Stimulated activated CD4-positive, alpha-beta T cell treated with anti-CD3 and anti-CD28 coated beads, Interleukin-4, amount 100 ng/mL, for 1 hour (primary cell): ENCODE results near the gene MSANTD7.
A peak's percentile ranks its signal among the peaks of the same experiment; 100 is the strongest.
"Not testable (repeated sequence)": the region's sequence is repeated elsewhere in the genome, so short reads cannot be mapped to it uniquely, and the experiment has no call there.

ENCODE experiments used
- DNase-seq: peaks from one replicate; pipeline ENCODE4 v3.0.0-alpha.2; 2020

The MSANTD7 gene, protein sequence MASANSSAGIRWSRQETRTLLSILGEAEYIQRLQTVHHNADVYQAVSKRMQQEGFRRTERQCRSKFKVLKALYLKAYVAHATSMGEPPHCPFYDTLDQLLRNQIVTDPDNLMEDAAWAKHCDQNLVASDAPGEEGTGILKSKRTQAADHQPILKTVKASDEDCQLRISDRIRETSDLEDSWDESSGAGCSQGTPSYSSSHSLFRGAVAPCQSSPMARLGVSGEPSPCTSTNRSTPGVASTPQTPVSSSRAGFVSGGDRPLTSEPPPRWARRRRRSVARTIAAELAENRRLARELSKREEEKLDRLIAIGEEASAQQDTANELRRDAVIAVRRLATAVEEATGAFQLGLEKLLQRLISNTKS

DNA sequence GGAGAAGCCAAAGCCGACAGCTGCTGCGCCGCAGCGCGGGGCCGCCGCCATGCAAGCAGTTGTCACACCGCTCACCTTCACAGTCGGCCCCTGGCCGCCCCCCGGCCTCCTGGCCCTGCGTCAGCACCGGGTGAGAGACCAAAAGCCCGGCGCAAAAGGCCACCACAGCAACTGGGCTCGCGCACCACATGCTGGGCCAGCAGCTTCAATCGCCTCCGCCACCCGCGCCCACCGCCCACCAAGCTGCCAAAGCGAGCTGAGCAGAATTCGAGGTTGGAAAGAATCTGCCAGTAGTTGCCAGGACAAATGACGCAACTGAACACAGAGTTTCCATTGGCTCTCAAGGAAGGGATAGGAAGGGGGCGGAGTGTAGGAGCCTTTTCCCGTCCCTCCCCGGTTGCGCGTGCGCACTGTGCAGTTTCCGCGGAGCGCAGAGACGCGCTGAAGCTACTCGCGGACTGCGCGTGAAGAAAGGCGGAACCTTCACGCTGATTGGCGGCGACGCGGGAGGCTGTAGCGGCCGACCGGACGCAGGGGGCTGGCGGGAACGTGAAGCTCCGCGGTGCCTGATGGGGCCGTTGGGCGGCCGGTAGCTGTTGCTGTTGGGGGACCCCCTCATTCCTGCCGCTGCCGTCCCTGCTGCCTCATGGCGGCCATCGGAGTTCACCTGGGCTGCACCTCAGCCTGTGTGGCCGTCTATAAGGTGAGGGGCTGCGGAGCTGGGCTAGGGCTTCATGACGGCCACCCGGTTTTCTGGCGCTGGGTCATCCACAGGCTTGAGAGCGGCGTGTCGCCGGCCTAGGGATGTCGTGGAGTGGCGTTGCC lies at the start of gene MSANTD7, which contains the start of the genes CDNF and HSPA14:
MSANTD7 (plus strand) TSS at position 550 of the 825 bp plus-strand sequence. CDS start 3,979 bp downstream, outside the sequence.
CDNF (minus strand) TSS at position 281 of the 825 bp plus-strand sequence; CDS start at position 190, 91 bp downstream.
HSPA14 (plus strand) TSS at position 550 of the 825 bp plus-strand sequence; CDS start at position 647, 97 bp downstream.
- DNase-seq: peak; percentile 99

DNA sequence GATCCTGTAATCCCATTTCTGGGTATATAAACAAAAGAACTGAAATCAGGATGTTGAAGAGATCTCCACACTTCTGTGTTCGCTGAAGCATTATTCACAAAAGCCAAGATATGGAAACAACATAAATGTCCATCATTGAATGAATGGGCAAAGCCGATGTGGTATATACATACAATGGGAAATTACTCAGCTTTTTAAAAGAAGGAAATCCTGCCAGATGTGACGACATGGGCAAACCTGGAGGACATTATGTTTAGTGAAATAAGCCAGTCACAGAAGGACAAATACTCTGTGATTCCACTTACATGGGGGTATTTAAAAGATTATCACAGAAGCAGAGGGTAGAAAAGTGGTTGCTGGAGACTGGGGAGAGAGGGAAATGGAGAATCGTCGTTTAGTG lies 39.5 kb upstream of the MSANTD7 start:
- no peak for DNase-seq

- DNase-seq: no peak
Observed at GRCh38 chr10:14800397-14800796, 37.7 kb upstream of the MSANTD7 start.

DNA sequence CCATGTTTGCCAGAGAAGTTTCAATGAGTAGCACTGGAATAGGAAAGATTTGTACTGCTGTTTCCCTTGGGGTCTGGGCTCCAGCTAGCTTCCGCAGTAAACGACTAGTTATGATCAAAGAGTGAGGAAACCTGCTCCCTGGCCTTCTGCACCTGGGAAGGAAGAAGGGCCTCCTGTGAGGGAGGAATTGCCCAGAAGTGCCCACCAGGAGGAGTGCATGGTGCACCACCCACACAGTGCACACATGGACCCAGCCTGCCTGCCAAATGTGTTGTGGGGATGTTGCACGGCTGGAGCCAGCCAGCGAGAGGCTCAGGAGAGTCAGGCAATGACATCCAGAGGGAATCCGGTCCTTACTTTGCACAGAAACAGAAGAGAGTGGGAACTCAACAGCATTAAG lies 36.4 kb upstream of the MSANTD7 start:
- no peak for DNase-seq

DNA sequence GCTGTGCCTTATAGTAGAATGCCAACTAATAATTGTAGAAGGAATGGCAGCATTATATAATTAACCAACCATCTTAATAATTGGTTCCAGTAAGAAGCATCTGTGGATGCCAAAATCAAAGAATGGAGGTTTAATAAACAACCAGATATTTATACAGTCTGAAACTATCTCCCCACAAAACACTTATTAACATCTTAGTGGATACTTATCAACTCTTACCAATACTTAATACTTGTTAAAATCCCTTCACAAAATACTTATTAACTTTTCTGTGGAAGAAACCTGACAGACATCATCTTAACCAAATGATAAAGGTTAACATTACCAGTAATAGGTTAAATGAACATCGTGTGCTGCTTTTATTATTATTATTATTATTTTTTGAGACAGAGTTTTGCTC lies 34.3 kb upstream of the MSANTD7 start:
- DNase-seq: no peak

DNA sequence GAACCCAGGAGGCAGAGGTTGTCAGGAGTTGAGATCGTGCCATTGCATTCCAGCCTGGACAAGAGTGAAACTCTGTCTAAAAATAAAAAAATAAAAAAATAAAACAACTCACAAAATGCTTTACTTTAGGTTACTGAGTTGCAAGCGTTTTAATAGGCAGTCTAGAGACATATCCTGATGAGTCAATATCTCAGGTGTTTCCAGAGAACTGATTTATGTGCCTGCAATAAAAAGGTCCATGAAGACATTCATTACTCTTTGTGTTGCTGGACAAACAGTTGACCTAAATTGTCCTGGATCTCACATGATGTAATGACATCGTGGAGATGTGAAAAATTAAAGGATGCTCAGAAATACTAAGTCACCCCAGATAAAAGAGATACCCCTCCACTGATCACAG lies 31.8 kb upstream of the MSANTD7 start:
- no peak for DNase-seq

DNA sequence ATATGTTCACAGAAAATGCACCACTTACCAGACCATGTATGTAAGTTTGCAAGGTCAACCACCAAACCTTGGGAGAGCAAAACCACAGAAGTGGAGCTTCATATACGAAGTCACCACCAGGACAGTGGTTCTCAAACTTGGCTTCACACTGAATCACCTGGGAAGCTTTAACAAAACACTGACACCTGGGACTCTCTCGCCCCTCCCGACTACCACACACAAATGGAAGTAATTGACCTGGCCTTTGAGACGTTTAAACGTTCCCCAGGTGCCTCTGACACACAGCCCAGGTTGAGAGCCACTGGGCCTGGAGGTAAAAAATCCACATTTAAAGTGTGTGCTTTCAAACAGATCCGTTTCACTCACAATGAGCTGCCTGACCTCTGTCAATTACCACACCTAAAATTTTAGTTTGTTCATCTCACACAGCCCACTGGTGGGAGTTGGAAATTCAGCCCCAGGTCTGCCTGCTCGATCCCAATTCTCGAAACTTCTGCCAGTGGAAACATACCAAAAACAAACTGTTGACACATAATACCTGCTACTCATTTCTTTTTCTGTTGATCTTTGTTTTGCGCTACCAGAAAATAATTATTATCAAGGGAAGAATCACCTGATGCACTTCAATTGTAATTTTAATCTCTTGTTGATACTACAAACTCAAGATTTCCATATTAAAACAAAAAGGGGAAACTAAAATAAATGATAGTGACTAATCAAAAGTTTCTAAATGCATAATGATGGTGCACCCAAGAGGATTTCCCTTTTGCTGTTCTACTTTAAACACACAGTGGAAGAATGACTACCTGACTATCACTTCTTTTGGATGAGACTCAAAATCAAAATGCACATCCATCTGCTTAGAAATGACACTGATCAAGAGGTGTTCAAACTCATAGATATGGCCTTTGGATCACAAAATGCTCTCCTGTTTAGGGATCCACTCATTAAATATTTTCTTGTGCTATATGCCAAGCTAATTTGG lies 26.8 kb upstream of the MSANTD7 start:
- no peak for DNase-seq

- DNase-seq: no peak
Observed at GRCh38 chr10:14812271-14812670, 25.8 kb upstream of the MSANTD7 start.

- DNase-seq: no peak
Observed at GRCh38 chr10:14815681-14816080, 22.4 kb upstream of the MSANTD7 start.

DNA sequence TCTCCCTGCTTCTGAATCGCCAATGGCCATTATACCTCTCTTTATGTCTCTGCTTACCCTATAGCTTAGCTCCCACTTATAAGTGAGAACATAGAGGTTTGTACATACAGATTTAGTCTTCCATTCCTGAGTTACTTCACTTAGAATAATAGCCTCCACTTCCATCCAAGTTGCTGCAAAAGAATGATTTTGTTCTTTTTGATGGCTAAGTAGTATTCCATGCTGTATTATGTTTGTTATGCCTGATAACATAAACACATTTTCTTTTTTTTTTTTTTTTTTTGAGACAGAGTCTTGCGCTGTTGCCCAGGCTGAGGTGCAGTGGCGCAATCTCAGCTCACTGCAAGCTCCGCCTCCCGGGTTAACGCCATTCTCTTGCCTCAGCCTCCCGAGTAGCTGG lies 21.4 kb upstream of the MSANTD7 start:
- not testable (repeated sequence) for DNase-seq

DNA sequence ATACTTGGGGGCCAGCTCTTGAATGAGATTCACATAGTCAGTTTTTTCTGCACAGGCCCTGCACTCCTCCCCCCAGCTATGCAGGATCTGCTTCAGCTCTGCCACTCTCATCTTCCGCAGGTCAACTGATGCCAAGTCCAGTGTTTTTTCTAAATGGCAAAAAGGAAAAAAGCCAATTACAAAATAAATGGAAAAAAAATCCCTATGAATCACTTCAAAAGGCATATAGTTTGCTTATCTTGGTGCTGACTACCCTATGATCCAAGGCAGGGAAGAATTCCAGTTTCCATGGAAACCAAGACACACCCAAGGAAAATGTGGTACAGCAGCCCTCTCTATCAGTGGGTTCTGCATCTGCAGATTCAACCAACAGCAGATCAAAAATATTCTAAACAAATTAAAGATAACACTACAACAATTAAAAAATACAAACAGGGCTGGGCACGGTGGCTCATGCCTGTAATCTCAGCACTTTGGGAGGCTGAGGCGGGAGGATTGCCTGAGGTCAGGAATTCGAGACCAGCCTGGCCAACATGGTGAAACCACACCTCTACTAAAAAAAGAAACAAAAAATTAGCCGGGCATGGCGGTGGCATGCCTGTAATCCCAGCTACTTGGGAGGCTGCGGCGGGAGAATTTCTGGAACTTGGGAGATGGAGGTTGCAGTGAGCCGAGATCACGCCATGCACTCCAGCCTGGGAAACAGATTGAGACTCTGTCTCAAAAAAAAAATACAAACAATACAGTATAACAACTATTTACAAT lies 17.9 kb upstream of the MSANTD7 start:
- DNase-seq: no peak

- DNase-seq: no peak
Observed at GRCh38 chr10:14820775-14821154, 17.3 kb upstream of the MSANTD7 start.

DNA sequence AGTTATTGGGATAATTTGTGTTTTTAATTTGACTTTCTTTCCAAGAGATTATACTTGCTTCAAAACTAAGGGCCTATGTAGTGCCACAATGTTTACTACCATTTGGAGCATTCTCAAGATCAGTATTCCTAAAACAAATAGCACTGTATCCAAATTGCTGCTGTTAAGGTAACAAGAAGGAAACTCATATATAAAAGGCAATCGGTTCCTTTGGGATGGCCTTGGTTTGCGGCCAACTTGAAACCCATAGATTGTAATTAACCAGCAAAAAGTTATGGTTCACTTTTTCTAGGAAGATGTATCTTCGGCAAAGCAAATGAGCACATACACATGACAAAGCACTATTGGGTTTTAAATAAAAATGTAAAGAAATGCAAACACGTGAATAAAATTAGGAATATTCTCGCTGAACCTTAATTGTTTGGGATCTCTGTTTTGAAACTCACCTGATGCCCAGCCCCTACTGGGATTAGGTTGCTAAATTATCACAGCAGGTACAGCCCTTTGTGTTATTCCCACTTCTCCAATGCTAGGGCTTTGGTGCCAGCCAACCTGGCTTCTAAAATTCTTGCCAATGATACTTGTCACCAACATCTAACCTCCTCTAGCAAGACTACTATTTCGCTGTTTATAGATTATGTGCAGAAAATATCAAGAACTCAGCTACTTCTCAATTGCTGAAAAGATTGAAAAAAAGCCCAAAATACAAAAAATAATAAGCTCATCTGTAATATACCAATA lies 16.3 kb upstream of the MSANTD7 start:
- DNase-seq: no peak

GRCh38 chr10:14822879-14823755 lies 15.0 kb upstream of the MSANTD7 start:
- peak; percentile 46 for DNase-seq

GRCh38 chr10:14823966-14824365 lies 14.1 kb upstream of the MSANTD7 start:
- DNase-seq: no peak

GRCh38 chr10:14826076-14826829 lies 11.9 kb upstream of the MSANTD7 start:
- no peak for DNase-seq

GRCh38 chr10:14833106-14833505 lies 5.0 kb upstream of the MSANTD7 start:
- no peak for DNase-seq

- DNase-seq: no peak
Observed at GRCh38 chr10:14836208-14836607, 1.9 kb upstream of the MSANTD7 start.
